Measurements from ENCODE around the gene ABLIM2.

The ABLIM2 gene

DNA sequence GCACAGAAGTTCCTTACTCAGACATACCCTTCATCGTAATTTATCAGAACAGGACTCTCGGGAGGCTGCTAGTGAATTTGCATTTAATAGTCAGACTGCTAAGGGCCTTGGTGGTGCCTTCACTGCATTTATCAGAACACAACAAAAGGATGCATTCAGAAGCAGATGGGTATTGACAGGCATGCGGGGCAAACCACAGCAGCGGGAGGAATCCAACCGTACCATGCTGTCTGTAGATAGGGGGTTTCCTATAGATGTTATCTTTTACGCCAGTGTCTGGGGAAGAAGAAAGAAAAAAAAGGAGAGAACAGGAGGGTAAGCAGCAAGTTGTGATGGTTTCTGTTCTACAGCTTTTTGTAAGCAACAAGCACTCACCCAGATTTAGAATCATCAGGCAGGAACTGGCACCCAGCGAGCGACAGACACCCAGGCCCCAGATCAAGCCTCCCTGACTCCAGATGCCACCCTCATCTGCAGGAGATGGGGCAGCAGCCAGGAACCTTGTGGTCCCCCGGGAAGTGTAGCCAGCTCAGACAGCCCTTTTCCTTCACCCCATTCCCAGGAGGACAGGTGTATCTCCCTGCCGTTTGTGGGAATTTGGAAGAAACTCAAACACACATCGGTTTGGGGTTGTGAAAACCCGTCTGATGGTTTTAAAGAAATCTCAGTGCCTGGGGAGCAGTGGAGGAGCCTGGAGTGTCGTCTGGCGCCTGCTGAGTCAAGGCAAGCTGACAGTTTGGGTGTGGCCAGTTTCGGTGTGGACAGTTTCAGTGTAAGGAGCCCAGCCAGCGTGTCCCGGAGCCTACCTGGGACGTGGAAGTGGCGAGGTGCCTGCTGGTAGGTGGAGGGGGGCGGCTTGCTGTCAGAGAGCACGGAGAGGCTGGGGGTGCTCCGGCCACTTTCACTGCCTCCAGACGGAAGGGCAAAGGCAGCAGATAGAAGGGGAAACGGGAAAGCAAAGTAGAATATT is 138.9 kb downstream of the ABLIM2 start:
- no peak for FAIRE-seq

DNA sequence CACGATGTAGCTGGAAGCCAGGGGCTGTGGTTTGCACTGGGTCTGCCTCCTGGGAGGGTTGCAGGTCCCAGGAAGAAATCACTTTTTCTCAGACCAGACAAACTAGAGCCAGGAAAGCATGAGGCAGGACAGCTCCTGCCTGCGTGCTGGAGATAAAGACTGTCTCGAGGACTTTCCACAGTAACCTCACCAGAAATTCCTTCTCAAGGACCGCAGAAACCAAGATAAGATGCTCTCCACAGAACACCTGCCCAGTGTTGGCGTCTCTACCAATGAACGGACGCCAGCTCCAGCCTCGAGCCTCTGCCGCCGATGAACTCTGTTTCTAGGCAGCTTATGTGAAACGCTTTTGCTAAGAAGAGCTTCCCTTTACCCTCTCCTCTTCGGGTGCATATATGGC is 142.1 kb downstream of the ABLIM2 start:
- FAIRE-seq: no peak

DNA sequence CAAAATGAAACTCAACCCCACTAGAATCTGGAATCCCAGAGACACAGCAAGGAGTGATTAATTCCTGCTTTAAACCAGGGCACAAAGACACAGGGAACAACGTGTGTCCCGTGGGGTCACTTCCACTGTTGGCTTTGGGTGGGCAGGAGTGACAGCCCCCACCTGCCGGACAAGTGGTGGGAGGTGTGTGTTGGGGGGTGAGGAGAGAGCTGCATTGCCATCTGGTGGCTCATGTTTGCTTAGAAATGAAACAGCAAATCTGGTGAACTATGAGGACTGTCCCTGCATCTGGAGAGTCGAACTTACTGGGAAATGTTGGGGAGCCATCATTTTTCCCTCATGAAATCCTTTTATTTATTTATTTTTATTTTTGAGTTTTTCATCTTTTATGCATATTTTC is 143.1 kb downstream of the ABLIM2 start:
- no peak for FAIRE-seq

DNA sequence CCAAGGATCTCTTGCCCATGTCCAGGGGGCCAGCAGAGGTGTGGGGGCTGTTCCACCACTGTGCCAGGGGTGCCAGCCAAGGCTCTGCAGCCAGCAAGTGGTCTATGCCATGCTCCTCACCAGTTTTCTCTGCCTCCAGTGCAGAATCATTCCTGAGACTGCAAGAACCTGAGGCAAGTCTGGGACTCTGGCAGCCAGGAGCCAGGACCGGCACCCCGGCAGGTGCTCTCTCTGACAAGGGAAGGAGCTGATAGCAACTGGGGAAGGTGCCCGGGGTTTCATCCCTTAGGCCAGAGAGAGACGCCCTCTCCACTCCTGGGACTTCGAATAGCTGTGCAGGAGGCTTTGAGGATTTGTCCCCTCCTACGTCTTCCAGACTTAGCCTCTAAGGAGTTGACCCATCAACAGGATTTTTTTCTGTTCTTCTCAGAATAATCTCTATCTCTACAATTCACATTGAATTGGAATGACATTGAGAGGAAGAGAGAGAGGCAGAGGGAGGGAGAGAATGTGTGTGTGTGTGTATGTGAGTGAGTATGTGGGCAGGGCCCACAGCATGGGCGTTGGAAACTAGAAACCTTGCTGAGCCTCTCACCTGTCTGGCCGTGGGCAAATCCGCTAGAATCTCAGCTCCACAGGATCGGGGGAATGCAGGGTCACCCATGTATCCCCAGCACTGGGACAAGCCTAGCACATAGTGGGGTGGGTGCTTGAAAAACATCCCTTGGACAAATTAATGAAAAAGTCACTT is 144.5 kb downstream of the ABLIM2 start:
- no peak for FAIRE-seq

DNA sequence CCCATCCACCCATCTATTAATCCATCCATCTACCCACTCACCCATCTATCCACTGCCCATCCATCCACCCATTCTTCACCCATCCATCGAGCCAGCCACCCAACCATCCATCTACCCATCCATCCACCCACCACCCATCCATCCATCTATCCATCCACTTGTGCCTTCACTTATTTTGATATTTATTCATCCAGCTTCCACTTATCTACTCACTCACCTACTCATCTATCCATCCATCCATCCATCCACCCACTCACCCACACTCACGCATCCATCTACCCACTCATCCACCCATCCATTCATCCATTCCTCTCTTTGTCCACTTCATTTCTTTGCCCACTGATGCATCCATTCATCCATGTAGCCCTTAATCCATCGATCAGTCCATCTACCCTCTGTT is 146.1 kb downstream of the ABLIM2 start:
- FAIRE-seq: no peak

DNA sequence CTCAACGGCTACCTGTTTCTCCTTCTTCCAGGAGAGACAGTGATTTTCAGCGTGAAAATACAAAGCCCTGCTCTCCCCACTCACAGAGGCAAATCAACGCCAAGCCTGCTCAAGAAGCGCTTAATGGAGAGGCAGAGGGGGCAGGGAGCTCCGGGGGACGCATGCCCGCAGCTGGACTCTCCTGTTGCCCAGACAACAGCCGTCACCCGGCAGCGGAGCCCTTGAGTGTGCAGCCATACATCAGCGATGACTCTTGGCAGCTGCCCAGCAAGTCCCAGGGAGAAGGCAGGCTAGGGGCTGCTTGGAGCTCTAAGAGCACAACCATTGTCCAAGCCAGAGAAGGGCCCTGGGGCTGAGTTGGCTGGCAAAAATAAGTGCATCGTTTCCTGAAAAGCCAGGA is 148.0 kb downstream of the ABLIM2 start:
- peak; percentile 62 for FAIRE-seq

DNA sequence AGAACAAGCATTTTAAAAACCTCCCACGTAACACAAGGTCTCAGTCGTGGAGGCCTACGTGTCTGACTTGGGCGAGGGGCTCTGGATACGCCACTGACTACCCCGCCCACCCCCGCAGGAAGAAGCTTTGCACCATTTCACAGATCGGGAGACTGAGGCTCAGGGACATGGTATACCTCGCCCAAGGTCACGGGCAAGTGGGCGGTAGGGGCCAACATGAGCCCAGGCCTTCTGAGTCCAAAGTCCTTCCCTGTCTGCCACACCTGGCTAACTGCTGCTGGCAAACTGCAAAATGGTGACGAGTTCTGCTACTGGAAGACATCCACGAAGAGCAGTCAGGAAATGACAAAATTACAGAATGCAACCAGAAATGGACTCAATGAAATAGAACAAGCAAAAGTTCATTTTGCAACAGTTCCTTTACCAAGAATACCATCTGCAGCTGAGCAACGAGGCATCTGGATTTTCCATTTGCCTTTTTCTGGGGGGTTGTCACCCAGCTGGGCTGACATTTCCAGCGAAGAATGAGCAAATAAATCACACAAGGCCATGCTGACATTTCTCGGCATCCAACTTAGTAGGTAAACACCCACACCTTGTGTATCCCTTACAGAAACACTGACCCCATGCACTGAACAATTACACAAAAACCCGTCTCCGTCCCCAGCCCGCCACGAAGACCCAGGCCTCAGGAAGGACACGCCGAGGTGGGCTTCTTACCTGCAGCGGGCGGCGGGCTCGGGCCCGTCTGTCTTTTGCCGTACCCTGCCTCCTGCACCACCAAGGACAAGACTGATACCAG is 148.7 kb downstream of the ABLIM2 start:
- FAIRE-seq: peak; percentile 56

DNA sequence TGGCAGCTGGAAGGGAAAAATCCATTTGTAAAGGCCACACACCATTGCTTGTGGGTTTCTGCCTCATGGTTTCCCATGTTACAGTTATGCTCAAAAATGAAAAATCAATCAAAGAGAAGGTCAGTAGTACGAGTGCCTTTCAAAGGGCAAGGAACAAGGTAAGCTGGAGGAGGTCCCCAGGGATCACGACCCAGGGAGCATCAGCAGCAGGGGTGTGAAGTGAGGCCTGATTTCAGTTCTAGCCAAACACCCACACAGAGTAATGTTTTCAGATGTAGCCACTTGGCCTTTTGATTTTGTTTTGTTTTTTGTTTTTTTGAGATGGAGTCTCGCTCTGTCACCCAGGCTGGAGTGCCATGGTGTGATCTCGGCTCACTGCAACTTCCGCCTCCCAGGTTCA is 149.5 kb downstream of the ABLIM2 start:
- FAIRE-seq: no peak

DNA sequence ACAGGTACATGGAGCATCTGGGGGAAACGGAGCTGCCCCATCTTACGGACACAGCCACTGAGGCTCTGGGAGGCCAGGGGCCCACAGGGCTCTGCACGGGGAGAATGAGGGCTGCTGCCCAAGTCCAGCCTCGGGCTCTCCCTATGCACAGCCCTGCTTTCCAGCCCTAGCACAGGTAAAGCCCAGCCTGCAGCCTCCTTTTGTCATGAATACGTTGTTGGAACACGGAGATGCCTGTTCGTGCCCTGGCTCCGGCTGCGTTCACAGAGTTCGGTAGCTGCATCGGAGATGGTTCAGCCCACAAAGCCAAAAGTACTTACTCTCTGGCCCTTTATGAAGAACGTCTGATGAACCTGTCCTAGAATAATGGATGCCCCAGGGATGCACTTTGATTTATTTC is 150.2 kb downstream of the ABLIM2 start:
- FAIRE-seq: no peak

DNA sequence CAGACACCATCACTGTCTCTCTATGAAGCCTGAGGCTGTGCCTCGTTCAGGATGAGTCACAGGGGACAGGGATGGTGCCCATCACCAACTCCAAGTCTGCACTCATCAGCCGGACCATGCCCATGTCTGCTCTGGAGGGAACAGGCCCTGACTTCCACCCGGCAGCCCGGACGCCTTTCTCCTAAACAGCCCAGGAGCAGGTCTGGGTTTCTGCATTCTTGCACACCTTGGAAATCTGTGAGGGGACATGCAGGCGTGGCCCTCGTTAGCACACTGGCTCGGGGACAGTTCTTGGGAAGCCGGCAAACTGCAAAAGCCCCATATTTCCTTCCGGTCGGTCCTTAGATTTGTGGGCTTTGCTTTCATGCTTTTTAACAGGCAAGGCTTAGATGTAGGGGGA is 151.0 kb downstream of the ABLIM2 start:
- FAIRE-seq: no peak

DNA sequence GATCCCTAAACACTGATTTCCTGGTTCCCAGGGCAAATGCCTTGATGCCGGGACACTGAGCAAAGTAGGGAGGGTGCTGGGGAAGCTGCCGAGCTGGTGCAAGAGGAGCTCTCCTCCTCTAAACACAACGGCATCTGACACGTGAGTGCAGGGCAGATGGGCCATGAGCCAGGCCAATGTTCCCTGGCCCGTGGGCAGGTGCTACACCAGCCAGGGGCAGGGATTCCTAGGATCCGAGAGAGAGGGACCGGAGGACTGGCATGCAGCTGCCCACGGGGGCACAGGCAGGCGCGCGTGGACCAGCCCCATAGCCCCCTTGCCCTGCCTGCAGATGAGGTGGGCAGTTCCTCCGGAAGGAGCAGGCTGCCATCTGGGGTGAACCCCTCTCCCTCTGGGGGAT is 152.1 kb downstream of the ABLIM2 start:
- FAIRE-seq: no peak

DNA sequence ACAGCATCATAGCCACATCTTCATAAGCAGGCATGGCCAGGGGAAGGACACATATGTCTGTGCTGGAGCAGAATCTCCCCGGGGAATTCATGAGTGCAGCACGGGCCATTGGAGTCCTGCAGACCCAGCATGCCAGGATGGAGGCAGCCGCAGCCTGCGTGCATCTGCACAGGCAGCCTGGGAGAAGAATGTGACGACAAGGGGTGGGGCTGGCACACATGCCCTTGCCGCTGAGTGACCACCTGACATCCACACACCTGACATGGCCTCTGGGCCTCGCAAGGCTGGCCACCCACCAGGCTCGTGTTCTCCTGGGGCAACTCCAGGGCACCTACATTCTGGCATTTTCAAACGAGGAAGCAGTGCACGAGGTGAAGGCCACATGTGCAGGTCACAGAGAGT is 152.8 kb downstream of the ABLIM2 start:
- no peak for FAIRE-seq

DNA sequence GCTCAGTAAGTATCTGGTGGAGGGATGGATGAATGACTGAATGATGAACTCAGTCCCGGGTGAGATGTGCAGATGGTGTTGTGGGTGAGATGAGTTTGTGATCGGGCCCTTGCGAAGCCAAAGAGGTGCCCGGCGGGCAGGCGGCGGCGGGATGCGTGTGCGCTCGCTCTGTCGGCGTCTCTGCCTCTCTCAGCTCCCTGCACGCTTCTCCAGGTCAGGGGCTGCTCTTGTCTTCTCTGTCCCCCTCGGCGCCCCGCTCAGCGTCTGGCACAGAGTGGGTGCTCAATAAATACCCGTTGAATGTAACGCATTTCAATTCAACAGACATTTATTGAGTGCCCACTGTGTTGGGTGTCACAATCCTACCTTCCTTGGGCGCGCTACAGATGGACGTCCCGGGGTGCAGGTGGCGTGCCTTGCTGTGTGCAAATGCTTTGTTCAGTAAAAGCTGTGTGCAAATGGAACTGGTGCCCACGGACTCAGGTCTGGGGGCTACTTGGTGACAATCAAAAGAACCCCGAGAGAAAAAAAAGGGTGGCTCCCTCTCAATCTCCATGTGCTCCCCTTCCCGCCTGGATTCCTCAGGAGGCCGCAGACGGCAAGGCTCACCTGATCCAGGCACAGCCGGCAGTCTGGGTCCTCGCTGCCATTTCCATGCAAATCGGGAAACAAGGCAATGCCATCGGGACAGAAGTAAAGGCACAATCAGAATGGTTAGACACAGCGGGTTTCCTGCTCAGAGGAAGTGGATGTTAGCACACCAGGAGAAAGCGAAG is 153.4 kb downstream of the ABLIM2 start:
- no peak for FAIRE-seq

DNA sequence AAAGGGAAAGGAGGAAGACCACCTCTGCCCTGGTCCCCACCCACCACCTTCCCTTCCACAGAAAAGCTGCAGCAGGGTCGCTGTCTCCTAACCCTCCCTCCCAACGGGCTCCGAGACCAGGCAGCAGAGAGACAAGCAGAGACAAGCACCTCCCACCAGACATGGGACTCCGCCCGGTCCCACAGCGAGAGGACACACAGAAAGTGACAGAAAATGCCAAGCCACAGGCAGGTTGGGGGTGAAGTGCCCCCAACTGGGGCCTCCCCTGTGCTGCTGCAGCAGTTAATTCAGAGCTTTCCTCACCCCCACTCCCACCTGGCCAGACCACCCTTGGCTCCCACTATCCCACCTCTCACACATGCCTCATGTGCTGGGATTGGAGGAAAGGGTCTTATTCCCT is 154.5 kb downstream of the ABLIM2 start:
- FAIRE-seq: no peak

DNA sequence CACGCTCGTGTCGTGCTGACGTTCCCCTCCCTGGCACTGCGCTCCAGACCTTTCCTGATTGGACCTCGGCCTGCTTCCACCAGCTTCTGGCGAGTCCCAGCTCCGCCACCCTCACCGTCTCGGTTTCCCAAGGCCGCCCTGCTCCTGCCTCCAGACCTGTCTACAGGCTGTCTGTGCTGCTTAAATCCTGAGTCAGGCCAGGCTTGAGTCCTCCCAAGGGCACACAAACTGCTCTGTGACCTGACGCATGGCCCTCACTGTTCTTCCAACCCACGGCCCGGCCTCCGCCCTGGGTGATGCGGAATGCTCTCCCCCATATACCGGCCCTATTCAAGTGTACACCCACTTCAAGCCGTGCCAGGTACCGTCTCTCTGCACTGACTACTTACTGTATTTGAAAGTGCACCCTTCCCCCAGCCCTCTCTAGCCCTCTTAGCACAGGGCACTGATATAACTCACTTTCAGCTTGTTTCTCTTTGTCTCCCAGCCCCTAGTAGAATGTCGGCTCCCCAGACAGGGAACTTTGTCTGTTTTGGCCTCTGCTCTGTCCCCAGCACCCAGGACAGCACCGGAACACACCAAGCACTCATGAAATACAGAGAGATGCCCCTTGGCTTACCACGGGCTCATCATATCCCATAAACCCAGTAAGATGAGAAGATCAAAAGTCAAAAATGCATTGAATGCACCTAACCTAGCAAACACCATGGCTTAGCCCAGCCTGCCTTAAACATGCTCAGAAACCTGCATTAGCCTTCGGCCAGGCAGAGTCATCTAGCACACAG is 155.9 kb downstream of the ABLIM2 start:
- FAIRE-seq: no peak

DNA sequence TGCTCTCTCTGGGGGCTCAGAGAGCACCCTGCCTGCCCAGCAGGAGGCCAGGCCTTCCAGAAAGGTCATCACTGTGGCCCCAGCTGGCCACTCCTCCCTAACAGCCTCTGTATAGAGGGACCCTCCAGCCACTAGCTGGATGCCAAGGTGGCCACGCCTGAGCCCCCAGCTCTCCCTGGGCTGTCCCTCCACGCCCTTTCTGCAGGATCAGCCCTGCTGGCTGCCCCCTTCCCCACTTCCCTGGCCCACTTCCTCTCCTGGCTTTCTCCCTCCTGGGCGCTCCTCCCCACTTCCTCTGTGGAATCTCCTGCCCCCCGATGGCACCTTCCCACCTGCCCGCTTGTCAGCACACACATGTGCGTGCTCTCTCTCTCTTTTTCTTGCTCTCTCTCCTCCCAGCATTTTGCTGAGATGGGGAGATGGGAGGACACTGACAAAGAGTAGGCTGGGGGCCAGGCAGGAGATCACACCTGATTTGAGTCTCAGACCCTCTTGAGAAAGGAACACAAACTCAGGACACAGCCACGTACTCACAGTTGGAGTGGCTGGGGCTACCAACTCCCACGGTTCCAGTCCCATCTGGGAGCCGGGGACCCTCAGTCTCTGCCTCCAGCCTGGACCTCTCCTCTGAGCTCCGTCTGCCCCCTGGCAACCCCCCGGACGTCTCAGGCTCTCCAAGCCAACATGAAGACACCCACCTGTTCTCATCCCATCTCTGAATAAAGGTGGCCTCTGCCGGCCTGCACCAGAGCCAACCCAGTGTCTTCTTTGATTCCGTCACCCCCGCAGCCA is 156.9 kb downstream of the ABLIM2 start:
- no peak for FAIRE-seq

DNA sequence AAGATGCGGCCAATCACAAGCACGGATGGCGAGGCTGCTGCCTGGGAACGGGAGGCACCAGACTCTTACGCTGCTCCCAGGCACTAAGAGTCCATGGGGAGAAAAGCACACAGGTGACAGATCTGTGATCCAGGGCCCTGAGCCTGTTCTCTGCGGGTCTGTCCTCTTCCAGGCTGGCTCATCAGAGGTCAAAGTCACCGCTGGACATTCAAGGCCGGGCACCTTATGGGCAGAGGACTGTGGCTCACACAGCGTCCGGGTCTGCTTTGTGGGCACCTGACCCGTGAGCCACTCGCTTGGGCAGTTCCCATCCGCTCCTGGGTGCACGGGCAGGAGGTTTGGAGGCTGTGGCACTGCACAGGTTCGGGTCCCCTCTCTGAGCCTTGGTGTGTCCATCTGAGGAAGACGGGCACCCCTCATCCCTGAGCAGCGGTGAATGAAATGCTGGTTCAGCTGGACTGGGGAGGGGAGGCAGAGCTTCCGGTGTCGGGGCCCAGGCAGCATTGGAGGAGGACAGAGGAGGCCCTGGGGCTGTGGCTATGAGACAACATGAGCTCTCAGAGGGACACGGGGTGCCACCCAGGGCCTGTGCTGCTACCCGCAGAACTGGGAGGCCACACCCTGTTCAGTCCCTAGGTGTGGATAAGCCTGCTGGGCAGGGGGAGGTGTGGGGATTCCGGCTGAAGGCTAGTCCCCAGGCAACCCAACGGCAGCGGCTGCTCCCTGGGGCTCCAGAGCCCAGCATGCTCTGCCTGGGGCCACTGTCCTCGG is 157.7 kb downstream of the ABLIM2 start:
- FAIRE-seq: no peak

DNA sequence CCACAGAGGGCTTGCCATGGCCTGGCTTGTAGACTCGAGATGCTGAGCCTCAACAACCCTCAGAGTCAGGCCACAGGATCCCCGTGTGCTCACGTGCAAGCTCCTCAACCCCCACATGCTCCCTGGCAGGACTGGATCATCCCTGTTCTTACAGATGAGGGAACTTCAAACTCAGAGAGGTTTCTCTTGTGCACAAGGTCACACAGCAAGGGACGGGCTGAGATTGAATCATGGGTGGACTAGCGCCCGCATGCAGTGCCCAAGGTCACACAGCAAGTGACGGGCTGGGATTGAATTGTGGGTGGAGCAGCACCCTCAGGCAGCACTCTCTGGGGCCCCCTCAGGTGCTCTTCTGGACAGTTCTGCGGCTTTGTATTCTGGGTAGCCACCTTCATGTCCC is 158.4 kb downstream of the ABLIM2 start:
- FAIRE-seq: no peak

DNA sequence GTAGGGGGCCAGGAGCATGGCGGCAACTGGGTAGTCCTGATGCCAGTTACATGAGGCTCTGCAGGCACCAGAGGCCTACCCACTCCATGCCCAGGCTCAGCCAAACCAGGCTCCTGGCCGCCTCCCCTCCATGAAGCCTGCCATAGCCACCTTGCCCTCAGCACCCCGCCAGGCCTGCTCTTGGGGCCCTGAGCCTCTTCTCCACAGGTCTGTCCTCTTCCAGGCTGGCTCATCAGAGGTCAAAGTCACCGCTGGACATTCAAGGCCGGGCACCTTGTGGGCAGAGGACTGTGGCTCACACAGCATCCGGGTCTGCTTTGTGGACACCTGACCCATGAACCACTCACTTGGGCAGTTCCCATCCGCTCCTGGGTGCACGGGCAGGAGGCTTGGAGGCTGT is 158.9 kb downstream of the ABLIM2 start:
- FAIRE-seq: no peak

DNA sequence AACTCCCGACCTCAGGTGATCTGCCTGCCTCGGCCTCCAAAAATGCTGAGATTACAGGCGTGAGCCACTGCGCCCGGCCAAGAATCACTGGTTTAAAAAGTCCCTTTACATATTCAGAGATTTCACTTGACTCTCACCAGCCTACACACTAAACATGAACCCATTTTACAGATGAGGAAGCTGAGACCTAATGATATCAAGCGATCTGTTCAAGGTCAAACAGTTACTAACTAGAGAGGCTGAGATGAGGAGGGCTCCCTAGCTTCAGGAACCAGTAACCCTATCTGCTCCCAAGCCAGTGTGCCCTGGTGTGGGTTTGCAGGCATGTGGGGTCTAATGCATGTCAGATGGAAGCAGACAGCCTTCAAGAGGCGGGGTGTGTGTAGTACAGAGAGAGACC is 159.3 kb downstream of the ABLIM2 start:
- no peak for FAIRE-seq

Measured in islet of Langerhans (tissue), 1 donor.